Lower leg skin (tissue), 4 donors: ENCODE data around the gene IDH3G. TPM values are rescaled to one million over a fixed set of nuclear protein-coding genes. Genes with fewer than 3 reads are reported as not detected.

Experiments
- DNase-seq, 2 donors: peaks; one replicate each; pipeline ENCODE4 v3.0.0-alpha.2; 2019; ENCODE audit warnings: low spot score in 2 of 2
- H3K4me3 ChIP-seq: fragments of 200-600 bp; sonication (generic); 2 replicates; pipeline ENCODE4 v1.5.1; 2017; ENCODE audit warnings: mild to moderate bottlenecking, low read depth; ENCODE audit not compliant: poor library complexity, severe bottlenecking
- POLR2A ChIP-seq, 2 donors: fragments of 450-650 bp; IDR thresholded peaks; one replicate each; pipeline ENCODE4 v1.6.1; 2016 to 2017; ENCODE audit warnings: antibody characterized with exemption in 2 of 2, mild to moderate bottlenecking in 1 of 2, moderate library complexity in 1 of 2
- WGBS, 2 donors: methylation state at CpG; one replicate each; pipeline ENCODE4 v1.1.5; 2018; 5-methylcytosine and 5-hydroxymethylcytosine counted together
- intact Hi-C: fragments of 100-400 bp; cut with DNase I; formaldehyde crosslinking; loops from one replicate; pipeline ENCODE4 v1.15.0; 2023; ENCODE audit warnings: low total_unique reads
- total RNA-seq, 4 donors: library from RNA; depleted of rRNA; stranded (reverse); fragments of >200 nt; gene quantifications; one replicate each; pipeline ENCODE4 v1.1.0, GENCODE V29; 2016
- TF ChIP-seq, protein P1 (sequence below), 3 donors: fragments of 450-650 bp; IDR thresholded peaks; one replicate each; pipeline ENCODE4 v1.5.1; 2016; ENCODE audit warnings: antibody characterized with exemption in 3 of 3, mild to moderate bottlenecking in 3 of 3, moderate library complexity in 2 of 3

Gene IDH3G
- total RNA-seq, 4 donors from 2014 or later = 66.2 to 94.8 (median 76.1) TPM

DNA sequence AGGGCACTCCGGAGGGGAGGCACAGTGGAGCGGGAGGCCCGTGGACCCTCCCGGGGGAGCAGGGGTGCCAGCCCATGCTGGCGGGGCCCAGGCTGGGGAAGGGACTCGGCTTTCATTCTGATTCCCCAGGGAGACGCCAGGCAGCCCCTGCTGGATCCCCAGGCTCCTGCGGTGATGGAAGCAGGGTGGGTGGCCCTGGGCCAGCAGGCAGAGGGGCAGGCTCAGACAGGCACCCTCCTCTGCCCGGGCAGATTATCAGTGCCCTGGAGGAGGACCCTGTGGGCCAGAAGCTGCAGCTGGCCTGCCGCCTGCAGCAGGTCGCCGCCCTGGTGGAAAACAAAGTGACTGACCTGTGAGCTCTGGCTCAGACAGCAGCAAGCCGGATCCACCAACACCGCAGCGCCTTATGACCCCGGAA lies 15.5 kb downstream of the IDH3G start:
- H3K4me3 ChIP-seq = no peak overlapping the region
- WGBS, 2 donors = 66% methylated on average over 13 of the region's 16 CpGs; no CpG with 5 or more reads in 1 of the 2 donors
- intact Hi-C loops = no loop called here
- TF ChIP-seq POLR2A (IDR thresholded peaks at IDR 0.05) = no peak
- TF ChIP-seq, protein P1, sequence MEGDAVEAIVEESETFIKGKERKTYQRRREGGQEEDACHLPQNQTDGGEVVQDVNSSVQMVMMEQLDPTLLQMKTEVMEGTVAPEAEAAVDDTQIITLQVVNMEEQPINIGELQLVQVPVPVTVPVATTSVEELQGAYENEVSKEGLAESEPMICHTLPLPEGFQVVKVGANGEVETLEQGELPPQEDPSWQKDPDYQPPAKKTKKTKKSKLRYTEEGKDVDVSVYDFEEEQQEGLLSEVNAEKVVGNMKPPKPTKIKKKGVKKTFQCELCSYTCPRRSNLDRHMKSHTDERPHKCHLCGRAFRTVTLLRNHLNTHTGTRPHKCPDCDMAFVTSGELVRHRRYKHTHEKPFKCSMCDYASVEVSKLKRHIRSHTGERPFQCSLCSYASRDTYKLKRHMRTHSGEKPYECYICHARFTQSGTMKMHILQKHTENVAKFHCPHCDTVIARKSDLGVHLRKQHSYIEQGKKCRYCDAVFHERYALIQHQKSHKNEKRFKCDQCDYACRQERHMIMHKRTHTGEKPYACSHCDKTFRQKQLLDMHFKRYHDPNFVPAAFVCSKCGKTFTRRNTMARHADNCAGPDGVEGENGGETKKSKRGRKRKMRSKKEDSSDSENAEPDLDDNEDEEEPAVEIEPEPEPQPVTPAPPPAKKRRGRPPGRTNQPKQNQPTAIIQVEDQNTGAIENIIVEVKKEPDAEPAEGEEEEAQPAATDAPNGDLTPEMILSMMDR (IDR thresholded peaks at IDR 0.05) = no peak
- no peak for DNase-seq

DNA sequence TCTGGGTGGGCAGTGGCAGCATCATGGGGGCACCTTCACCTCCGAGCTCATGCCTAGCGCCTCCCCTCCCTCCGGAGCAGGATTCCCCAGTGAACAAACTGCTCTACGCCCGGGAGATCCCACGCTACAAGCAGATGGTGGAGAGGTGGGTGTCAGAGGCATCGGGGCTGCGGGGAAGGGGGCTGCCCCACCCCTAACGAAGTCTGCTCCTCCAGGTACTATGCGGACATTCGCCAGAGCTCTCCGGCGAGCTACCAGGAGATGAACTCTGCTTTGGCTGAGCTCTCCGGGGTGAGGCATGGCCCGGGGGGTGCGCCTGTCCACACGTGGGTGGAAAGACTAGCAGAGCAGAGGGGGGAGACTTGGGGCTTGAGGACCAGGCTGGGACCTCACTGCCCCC lies 16.0 kb downstream of the IDH3G start:
- WGBS, 2 donors = 30 to 58% methylated on average over 12 to 17 of the region's 17 CpGs
- intact Hi-C loops = no loop called here

DNA sequence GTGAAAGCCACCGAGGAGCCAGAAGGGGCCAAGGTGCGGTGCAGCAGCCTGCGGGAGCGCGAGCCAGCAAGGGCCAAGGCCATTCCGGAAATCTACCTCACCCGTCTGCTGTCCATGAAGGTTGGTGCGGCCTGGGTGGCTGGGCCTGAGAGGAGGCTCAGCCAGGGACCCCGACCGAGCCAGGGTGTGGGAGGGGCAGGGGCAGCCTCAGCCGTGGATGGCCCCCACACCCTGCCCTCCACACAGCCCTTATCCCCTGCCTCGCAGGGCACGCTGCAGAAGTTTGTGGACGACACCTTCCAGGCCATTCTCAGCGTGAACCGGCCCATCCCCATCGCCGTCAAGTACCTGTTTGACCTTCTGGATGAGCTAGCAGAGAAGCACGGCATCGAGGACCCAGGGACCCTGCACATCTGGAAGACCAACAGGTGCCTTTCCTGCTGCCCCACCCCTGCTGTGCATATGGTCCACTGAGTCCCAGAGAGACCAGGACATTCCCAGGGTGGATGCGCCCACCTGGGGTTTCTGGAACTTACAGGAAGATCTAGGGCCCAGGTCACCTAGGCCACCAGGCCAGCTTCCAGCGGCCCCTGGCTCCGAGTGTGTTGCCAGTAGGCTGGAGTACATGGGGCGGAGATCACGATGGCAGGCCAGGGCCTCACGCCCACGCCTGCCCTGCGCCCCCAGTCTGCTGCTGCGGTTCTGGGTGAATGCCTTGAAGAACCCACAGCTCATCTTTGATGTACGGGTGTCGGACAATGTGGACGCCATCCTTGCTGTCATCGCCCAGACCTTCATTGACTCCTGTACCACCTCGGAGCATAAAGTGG lies 16.7 kb downstream of the IDH3G start:
- no peak for DNase-seq
- no peak for TF ChIP-seq POLR2A (IDR thresholded peaks at IDR 0.05)
- TF ChIP-seq, protein P1 (IDR thresholded peaks at IDR 0.05) = no peak
- 76 to 92% methylated on average over 8 to 29 of the region's 34 CpGs for WGBS, 2 donors
- no peak overlapping the region for H3K4me3 ChIP-seq
- intact Hi-C loops = no loop called here

More for the DNA sequence above, 16.0 kb downstream of the IDH3G start:
- no peak for DNase-seq
- H3K4me3 ChIP-seq = no peak overlapping the region
- TF ChIP-seq POLR2A (IDR thresholded peaks at IDR 0.05) = no peak
- TF ChIP-seq, protein P1 (IDR thresholded peaks at IDR 0.05) = no peak

DNA sequence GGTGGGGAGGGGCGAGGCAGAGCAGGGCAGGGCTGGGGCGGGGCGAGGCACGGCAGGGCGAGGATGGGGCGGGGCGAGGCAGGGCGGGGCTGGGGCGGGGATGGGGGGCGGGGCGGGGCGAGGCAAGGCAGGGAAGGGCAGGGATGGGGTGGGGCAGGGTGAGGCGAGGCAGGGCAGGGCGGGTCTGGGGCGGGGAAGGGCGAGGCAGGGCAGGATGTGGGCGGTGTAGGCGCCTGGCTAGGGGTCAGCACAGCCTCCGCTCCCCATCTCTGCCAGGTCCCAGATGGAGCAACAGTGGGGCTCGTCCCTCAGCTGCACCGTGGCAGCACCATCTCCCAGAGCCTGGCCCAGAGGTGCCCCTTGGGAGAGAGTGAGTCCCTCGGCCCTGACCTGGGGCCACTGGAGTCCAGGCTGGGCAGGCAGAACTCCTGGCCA lies 17.5 kb downstream of the IDH3G start:
- intact Hi-C loops = no loop called here
- no peak for DNase-seq
- H3K4me3 ChIP-seq = no peak overlapping the region
- WGBS, 2 donors = 60 to 87% methylated on average over 1 to 7 of the region's 22 CpGs
- TF ChIP-seq, protein P1 (IDR thresholded peaks at IDR 0.05) = no peak
- no peak for TF ChIP-seq POLR2A (IDR thresholded peaks at IDR 0.05)

DNA sequence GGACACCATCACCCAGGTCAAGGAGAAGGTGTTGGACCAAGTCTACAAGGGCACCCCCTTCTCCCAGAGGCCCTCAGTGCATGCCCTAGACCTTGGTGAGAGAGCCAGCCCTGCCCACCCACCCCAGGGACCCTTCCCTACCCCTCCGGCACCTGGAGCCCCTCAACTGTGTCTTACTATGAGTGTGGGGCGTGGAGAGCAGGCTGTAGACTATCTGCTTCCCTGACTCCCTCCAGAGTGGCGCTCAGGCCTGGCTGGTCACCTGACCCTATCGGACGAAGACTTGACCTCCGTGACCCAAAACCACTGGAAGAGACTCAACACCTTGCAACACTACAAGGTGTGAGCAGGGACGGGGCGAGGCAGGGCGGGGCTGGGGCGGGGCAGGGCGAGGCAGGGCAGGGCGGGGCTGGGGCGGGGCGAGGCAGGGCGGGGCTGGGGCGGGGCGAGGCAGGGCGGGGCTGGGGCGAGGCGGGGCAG lies 18.0 kb downstream of the IDH3G start:
- intact Hi-C loops = no loop called here
- no peak overlapping the region for H3K4me3 ChIP-seq
- WGBS, 2 donors = 88 to 100% methylated on average over 3 to 4 of the region's 20 CpGs
- no peak for TF ChIP-seq POLR2A (IDR thresholded peaks at IDR 0.05)
- TF ChIP-seq, protein P1 (IDR thresholded peaks at IDR 0.05) = no peak
- no peak for DNase-seq
